Measurements from ENCODE around the gene GALM. TPM values are rescaled to one million over a fixed set of nuclear protein-coding genes. Genes with fewer than 3 reads are reported as not detected.
A peak's percentile ranks its signal among the peaks of the same experiment; 100 is the strongest.

GALM gene
- total and polyA plus RNA-seq, 2 of the 13 experiments (the other 11 are each of a cell fraction or from before 2014, with no cell fraction given): 65.5 to 90.0 TPM

DNA sequence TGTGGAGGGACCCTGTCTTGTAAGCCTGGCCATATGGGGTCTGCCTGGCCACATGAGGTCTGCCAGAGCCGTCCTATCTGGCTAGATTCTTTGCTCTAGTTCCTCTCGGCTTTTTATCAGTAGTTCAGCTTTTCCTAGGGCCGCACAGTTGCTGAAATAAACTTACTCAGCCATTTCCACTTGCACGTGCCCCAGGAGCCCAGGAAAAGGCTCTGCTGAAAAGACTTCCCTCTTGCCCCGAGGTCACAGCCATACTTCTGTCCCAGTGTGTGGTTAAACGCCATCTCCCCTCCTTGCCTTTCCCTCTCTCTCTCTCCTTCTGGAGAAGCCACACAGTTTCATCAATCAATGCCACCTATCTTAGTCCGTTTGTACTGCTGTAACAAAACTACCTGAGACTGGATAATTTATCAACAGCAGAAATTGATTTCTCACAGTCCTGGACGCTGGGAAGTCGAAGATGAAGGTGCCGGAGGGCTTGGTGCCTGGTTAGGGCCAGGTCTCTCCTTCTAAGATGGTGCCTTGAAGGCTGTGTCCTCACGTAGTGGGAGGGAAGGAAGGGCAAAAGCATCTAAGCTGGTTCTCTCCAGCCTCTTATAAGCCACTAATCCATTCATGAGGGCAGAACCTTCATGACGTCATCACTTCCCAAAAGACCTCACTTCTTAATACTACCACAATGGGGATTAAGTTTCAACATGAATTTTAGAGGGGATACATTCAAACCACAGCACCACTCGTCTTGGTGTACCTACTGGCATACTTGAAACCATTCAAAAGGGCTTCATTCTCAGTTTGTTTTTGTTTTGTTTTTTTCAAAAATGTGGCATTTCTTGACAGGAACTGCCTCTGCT is 11.2 kb upstream of the GALM start (continued):
- TF ChIP-seq, protein P1, sequence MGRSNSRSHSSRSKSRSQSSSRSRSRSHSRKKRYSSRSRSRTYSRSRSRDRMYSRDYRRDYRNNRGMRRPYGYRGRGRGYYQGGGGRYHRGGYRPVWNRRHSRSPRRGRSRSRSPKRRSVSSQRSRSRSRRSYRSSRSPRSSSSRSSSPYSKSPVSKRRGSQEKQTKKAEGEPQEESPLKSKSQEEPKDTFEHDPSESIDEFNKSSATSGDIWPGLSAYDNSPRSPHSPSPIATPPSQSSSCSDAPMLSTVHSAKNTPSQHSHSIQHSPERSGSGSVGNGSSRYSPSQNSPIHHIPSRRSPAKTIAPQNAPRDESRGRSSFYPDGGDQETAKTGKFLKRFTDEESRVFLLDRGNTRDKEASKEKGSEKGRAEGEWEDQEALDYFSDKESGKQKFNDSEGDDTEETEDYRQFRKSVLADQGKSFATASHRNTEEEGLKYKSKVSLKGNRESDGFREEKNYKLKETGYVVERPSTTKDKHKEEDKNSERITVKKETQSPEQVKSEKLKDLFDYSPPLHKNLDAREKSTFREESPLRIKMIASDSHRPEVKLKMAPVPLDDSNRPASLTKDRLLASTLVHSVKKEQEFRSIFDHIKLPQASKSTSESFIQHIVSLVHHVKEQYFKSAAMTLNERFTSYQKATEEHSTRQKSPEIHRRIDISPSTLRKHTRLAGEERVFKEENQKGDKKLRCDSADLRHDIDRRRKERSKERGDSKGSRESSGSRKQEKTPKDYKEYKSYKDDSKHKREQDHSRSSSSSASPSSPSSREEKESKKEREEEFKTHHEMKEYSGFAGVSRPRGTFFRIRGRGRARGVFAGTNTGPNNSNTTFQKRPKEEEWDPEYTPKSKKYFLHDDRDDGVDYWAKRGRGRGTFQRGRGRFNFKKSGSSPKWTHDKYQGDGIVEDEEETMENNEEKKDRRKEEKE (IDR thresholded peaks at IDR 0.05): no peak
- TF ChIP-seq ONECUT2 (CRISPR knock-in tag; IDR thresholded peaks at IDR 0.05) (no peak), ZNF24 (IDR thresholded peaks at IDR 0.05) (no peak), SNAPC2 (CRISPR knock-in tag; IDR thresholded peaks at IDR 0.05) (peak; percentile 7; the same call in 1 of the 2 replicates), ZNF792 (CRISPR knock-in tag; IDR thresholded peaks at IDR 0.05) (0 out of 2 replicates have a peak, but pooled peaks have one; percentile 6), CREB1 (IDR thresholded peaks at IDR 0.05) (peak; percentile 97), CREB1 (CRISPR knock-in tag; IDR thresholded peaks at IDR 0.05) (no peak), TRIM24 (CRISPR knock-in tag; IDR thresholded peaks at IDR 0.05) (no peak), EZH2 (conservative IDR thresholded peaks at IDR 0.05; ENCODE audit: low read depth, low read length) (no peak), NFKB2 (CRISPR knock-in tag; IDR thresholded peaks at IDR 0.05; ENCODE audit: borderline replicate concordance) (no peak), GTF2F1 (IDR thresholded peaks at IDR 0.05; ENCODE audit: low read length) (no peak), NFATC3 (CRISPR knock-in tag; IDR thresholded peaks at IDR 0.05) (no peak), KDM1A (CRISPR knock-in tag; IDR thresholded peaks at IDR 0.05) (no peak)
- TF ChIP-seq, protein P2, sequence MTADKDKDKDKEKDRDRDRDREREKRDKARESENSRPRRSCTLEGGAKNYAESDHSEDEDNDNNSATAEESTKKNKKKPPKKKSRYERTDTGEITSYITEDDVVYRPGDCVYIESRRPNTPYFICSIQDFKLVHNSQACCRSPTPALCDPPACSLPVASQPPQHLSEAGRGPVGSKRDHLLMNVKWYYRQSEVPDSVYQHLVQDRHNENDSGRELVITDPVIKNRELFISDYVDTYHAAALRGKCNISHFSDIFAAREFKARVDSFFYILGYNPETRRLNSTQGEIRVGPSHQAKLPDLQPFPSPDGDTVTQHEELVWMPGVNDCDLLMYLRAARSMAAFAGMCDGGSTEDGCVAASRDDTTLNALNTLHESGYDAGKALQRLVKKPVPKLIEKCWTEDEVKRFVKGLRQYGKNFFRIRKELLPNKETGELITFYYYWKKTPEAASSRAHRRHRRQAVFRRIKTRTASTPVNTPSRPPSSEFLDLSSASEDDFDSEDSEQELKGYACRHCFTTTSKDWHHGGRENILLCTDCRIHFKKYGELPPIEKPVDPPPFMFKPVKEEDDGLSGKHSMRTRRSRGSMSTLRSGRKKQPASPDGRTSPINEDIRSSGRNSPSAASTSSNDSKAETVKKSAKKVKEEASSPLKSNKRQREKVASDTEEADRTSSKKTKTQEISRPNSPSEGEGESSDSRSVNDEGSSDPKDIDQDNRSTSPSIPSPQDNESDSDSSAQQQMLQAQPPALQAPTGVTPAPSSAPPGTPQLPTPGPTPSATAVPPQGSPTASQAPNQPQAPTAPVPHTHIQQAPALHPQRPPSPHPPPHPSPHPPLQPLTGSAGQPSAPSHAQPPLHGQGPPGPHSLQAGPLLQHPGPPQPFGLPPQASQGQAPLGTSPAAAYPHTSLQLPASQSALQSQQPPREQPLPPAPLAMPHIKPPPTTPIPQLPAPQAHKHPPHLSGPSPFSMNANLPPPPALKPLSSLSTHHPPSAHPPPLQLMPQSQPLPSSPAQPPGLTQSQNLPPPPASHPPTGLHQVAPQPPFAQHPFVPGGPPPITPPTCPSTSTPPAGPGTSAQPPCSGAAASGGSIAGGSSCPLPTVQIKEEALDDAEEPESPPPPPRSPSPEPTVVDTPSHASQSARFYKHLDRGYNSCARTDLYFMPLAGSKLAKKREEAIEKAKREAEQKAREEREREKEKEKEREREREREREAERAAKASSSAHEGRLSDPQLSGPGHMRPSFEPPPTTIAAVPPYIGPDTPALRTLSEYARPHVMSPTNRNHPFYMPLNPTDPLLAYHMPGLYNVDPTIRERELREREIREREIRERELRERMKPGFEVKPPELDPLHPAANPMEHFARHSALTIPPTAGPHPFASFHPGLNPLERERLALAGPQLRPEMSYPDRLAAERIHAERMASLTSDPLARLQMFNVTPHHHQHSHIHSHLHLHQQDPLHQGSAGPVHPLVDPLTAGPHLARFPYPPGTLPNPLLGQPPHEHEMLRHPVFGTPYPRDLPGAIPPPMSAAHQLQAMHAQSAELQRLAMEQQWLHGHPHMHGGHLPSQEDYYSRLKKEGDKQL (CRISPR knock-in tag; IDR thresholded peaks at IDR 0.05; ENCODE audit: low read depth): no peak
- TF ChIP-seq, protein P3, sequence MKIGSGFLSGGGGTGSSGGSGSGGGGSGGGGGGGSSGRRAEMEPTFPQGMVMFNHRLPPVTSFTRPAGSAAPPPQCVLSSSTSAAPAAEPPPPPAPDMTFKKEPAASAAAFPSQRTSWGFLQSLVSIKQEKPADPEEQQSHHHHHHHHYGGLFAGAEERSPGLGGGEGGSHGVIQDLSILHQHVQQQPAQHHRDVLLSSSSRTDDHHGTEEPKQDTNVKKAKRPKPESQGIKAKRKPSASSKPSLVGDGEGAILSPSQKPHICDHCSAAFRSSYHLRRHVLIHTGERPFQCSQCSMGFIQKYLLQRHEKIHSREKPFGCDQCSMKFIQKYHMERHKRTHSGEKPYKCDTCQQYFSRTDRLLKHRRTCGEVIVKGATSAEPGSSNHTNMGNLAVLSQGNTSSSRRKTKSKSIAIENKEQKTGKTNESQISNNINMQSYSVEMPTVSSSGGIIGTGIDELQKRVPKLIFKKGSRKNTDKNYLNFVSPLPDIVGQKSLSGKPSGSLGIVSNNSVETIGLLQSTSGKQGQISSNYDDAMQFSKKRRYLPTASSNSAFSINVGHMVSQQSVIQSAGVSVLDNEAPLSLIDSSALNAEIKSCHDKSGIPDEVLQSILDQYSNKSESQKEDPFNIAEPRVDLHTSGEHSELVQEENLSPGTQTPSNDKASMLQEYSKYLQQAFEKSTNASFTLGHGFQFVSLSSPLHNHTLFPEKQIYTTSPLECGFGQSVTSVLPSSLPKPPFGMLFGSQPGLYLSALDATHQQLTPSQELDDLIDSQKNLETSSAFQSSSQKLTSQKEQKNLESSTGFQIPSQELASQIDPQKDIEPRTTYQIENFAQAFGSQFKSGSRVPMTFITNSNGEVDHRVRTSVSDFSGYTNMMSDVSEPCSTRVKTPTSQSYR (CRISPR knock-in tag; IDR thresholded peaks at IDR 0.05; ENCODE audit: borderline replicate concordance): no peak

Measured in HepG2 (cell line).